Measurements from ENCODE around the gene INSRR.

Gene INSRR

GRCh38 chr1:156808186-156809030 lies 50.5 kb downstream of the INSRR start:
- Histone ChIP-seq H3K27ac (replicated peaks; ENCODE audit: low read length) (no peak overlapping the region), H3K79me1 (ENCODE audit: low read depth, low read length) (no peaks in the 10 kb centered on the region), H3K9me3 (replicated peaks in 1 of 2; ENCODE audit: control insufficient read depth in 2 of 2, insufficient read depth in 1 of 2, low read depth in 1 of 2, low read length in 2 of 2) (no peaks in the 10 kb centered on the region), H3K23ac (ENCODE audit: low read depth, low read length, poor library complexity) (peak overlapping the region; percentile 38), H4K91ac (ENCODE audit: low read depth, low read length, poor library complexity) (no peak overlapping the region), H2BK120ac (ENCODE audit: low read depth, low read length) (peak overlapping the region; percentile 26), H2BK5ac (ENCODE audit: low read length) (peak overlapping the region; percentile 27), H3K4ac (ENCODE audit: low read length) (no peak overlapping the region), H4K8ac (ENCODE audit: low read depth, low read length) (no peak overlapping the region), H3K14ac (ENCODE audit: low read length) (no peak overlapping the region), H3K4me3 (ENCODE audit: low read length in 2 of 2) (no peak overlapping the region), H2AFZ (ENCODE audit: low read length) (no peak overlapping the region), H2BK15ac (ENCODE audit: low read length) (no peak overlapping the region), H3K4me2 (ENCODE audit: insufficient read depth, low read length, poor library complexity, severe bottlenecking) (no peak overlapping the region), H3K4me1 (ENCODE audit: control insufficient read depth in 2 of 2, insufficient read depth in 1 of 2, low read depth in 1 of 2, low read length in 2 of 2) (peaks cover under 1 to 21% of the 10 kb centered on the region in 2 donors), H3K27me3 (ENCODE audit: control insufficient read depth in 3 of 3, insufficient read depth in 3 of 3, low read depth in 1 of 3, low read length in 3 of 3) (peaks cover 0 to 15% (median 10%) of the 10 kb centered on the region in 3 experiments), H2AK5ac (ENCODE audit: low read depth, low read length) (peak overlapping the region; percentile 21), H3K18ac (ENCODE audit: low read length) (no peak overlapping the region), H2BK12ac (ENCODE audit: low read length) (no peak overlapping the region), H3K36me3 (replicated peaks in 1 of 2; ENCODE audit: control insufficient read depth in 2 of 2, insufficient read depth in 2 of 2, low read length in 2 of 2) (no peaks in the 10 kb centered on the region), H3K9ac (ENCODE audit: low read depth, low read length, poor library complexity) (peak overlapping the region; percentile 5)
- no peak for DNase-seq (ENCODE audit: low spot score)
- no CpG with 5 or more reads among the region's 16 CpGs for WGBS, 2 donors (ENCODE audit: extremely low coverage in 2 of 2, insufficient read length in 2 of 2, insufficient replicate concordance in 1 of 2)

DNA sequence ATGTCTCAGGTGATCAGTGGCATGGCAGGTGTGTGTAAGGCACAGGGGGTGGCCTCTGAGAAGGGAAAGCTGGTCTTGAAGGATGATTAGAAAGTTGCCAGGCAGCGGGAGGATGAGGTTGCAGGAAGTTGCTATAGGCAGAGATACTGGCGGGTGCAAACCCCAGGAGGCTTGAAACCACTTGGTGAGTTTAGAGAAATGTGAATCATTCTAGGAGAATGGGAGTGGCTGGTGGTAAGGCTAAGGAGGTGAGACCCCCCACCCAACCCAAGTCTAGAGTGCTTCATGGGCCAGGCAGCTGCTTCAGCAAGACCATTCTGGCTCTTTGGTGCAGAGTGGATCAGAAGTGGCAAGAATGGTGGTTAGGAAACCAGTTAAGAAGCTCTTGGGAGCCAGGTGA lies 51.3 kb downstream of the INSRR start:
- Histone ChIP-seq H2BK15ac (ENCODE audit: low read length) (no peak overlapping the region), H2BK12ac (ENCODE audit: low read length) (no peak overlapping the region), H3K4me3 (ENCODE audit: low read length in 2 of 2) (no peak overlapping the region), H3K9me3 (replicated peaks in 1 of 2; ENCODE audit: control insufficient read depth in 2 of 2, insufficient read depth in 1 of 2, low read depth in 1 of 2, low read length in 2 of 2) (no peaks in the 10 kb centered on the region), H3K14ac (ENCODE audit: low read length) (no peak overlapping the region), H2BK120ac (ENCODE audit: low read depth, low read length) (no peak overlapping the region), H2BK5ac (ENCODE audit: low read length) (no peak overlapping the region), H4K8ac (ENCODE audit: low read depth, low read length) (no peak overlapping the region), H3K27ac (replicated peaks; ENCODE audit: low read length) (no peak overlapping the region), H4K91ac (ENCODE audit: low read depth, low read length, poor library complexity) (no peak overlapping the region), H2AFZ (ENCODE audit: low read length) (no peak overlapping the region), H3K4ac (ENCODE audit: low read length) (no peak overlapping the region), H3K36me3 (replicated peaks in 1 of 2; ENCODE audit: control insufficient read depth in 2 of 2, insufficient read depth in 2 of 2, low read length in 2 of 2) (peaks cover 0 to under 1% of the 10 kb centered on the region in 2 donors), H3K23ac (ENCODE audit: low read depth, low read length, poor library complexity) (no peak overlapping the region), H3K4me1 (ENCODE audit: control insufficient read depth in 2 of 2, insufficient read depth in 1 of 2, low read depth in 1 of 2, low read length in 2 of 2) (peaks cover 0 to 18% of the 10 kb centered on the region in 2 donors), H3K9ac (ENCODE audit: low read depth, low read length, poor library complexity) (no peak overlapping the region), H3K4me2 (ENCODE audit: insufficient read depth, low read length, poor library complexity, severe bottlenecking) (no peak overlapping the region), H3K18ac (ENCODE audit: low read length) (no peak overlapping the region), H2AK5ac (ENCODE audit: low read depth, low read length) (no peak overlapping the region), H3K79me1 (ENCODE audit: low read depth, low read length) (no peaks in the 10 kb centered on the region), H3K27me3 (ENCODE audit: control insufficient read depth in 3 of 3, insufficient read depth in 3 of 3, low read depth in 1 of 3, low read length in 3 of 3) (peaks cover 0 to 8% (median 4%) of the 10 kb centered on the region in 3 experiments)
- no peak for DNase-seq (ENCODE audit: low spot score)
- no CpG with 5 or more reads among the region's 2 CpGs for WGBS, 2 donors (ENCODE audit: extremely low coverage in 2 of 2, insufficient read length in 2 of 2, insufficient replicate concordance in 1 of 2)

DNA sequence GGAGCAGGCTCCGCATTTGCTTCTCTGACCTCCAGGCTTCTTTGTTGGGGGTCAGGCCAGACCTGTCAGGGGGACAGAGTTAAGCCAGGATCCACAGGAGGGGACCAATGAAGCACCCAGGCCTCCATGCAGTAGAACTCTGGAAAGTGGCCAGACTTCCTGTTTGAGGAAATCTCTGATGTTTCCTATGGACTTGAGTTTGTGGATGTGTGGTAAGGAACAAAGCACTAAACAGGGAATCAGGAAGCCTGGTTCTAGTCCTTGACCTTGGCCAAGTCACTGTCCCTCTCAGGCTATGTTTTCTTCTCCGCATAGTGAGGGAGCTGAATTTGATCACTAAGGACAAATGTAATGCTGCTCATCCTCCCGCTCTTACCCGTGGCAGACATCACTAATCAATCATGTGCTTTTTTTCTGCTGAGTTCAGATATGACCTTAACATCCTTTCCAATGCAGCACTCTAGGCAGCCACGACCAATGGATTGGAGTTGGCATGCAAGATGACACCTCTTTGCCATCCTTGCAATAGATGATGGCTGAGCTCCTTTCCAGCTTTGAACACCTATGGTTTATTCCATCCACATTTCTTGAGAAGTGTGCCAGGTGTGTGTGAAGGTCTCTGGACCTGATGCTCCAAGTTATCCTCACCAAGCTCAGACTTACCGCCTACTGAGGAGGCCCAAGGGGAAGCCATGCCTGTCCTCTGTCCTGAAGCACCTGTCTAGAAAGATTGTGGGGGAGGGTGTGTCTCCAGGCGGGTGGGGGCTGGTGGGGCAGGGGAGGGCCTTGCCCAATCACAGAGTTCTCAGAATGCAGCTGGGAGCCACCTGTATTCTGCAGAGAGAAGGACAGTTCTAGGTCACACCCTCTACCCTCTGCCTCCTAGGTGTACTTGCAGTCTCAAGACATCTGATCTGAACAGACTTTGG lies 52.1 kb downstream of the INSRR start:
- Histone ChIP-seq H3K4ac (ENCODE audit: low read length) (no peak overlapping the region), H3K9ac (ENCODE audit: low read depth, low read length, poor library complexity) (no peak overlapping the region), H3K4me1 (ENCODE audit: control insufficient read depth in 2 of 2, insufficient read depth in 1 of 2, low read depth in 1 of 2, low read length in 2 of 2) (peaks cover 0 to 18% of the 10 kb centered on the region in 2 donors), H2BK15ac (ENCODE audit: low read length) (no peak overlapping the region), H3K4me2 (ENCODE audit: insufficient read depth, low read length, poor library complexity, severe bottlenecking) (no peak overlapping the region), H3K23ac (ENCODE audit: low read depth, low read length, poor library complexity) (no peak overlapping the region), H2AFZ (ENCODE audit: low read length) (no peak overlapping the region), H4K91ac (ENCODE audit: low read depth, low read length, poor library complexity) (no peak overlapping the region), H3K79me1 (ENCODE audit: low read depth, low read length) (no peaks in the 10 kb centered on the region), H2AK5ac (ENCODE audit: low read depth, low read length) (no peak overlapping the region), H3K27ac (replicated peaks; ENCODE audit: low read length) (no peak overlapping the region), H2BK12ac (ENCODE audit: low read length) (no peak overlapping the region), H3K14ac (ENCODE audit: low read length) (no peak overlapping the region), H3K27me3 (ENCODE audit: control insufficient read depth in 3 of 3, insufficient read depth in 3 of 3, low read depth in 1 of 3, low read length in 3 of 3) (no peaks in the 10 kb centered on the region), H4K8ac (ENCODE audit: low read depth, low read length) (no peak overlapping the region), H3K9me3 (replicated peaks in 1 of 2; ENCODE audit: control insufficient read depth in 2 of 2, insufficient read depth in 1 of 2, low read depth in 1 of 2, low read length in 2 of 2) (no peaks in the 10 kb centered on the region), H3K18ac (ENCODE audit: low read length) (no peak overlapping the region), H2BK120ac (ENCODE audit: low read depth, low read length) (no peak overlapping the region), H3K4me3 (ENCODE audit: low read length in 2 of 2) (no peak overlapping the region), H2BK5ac (ENCODE audit: low read length) (no peak overlapping the region), H3K36me3 (replicated peaks in 1 of 2; ENCODE audit: control insufficient read depth in 2 of 2, insufficient read depth in 2 of 2, low read length in 2 of 2) (peaks cover 1 to 9% of the 10 kb centered on the region in 2 donors)
- no peak for DNase-seq (ENCODE audit: low spot score)
- no CpG with 5 or more reads among the region's 7 CpGs for WGBS, 2 donors (ENCODE audit: extremely low coverage in 2 of 2, insufficient read length in 2 of 2, insufficient replicate concordance in 1 of 2)
